Loucy (cell line): ENCODE data around the gene TSHZ2.

Experiments used
- EZH2phosphoT487 ChIP-seq: fragments of 200-600 bp; IDR thresholded peaks from 2 replicates; pipeline ENCODE4 v1.6.1; 2018; ENCODE audit warnings: antibody characterized with exemption, mild to moderate bottlenecking, moderate library complexity, borderline replicate concordance
- TF ChIP-seq, protein P1 (sequence below): fragments of 200-600 bp; sonication (generic); conservative IDR thresholded peaks from 2 replicates; pipeline ENCODE4 v1.5.1; 2014; ENCODE audit warnings: mild to moderate bottlenecking, antibody characterized with exemption, low read length

DNA sequence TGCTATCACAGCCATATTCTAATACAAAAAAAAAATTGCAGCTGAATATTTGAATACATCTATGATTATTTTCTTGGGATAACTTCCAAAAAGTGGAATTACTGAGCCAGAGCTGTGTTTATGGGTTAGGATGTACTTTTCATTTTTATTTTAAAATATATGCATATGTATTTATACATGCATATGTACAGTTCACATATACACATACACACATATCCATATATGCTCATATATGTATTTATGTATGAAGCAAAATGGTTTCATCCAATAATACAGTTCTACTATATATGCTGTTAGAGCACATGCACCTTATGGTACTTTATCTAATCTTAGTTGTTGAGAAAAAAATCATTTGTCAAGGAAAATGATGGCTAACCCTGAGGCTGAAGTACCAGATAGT, 54.9 kb downstream of the TSHZ2 start:
- TF ChIP-seq, protein P1, sequence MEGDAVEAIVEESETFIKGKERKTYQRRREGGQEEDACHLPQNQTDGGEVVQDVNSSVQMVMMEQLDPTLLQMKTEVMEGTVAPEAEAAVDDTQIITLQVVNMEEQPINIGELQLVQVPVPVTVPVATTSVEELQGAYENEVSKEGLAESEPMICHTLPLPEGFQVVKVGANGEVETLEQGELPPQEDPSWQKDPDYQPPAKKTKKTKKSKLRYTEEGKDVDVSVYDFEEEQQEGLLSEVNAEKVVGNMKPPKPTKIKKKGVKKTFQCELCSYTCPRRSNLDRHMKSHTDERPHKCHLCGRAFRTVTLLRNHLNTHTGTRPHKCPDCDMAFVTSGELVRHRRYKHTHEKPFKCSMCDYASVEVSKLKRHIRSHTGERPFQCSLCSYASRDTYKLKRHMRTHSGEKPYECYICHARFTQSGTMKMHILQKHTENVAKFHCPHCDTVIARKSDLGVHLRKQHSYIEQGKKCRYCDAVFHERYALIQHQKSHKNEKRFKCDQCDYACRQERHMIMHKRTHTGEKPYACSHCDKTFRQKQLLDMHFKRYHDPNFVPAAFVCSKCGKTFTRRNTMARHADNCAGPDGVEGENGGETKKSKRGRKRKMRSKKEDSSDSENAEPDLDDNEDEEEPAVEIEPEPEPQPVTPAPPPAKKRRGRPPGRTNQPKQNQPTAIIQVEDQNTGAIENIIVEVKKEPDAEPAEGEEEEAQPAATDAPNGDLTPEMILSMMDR, result no peak
- TF ChIP-seq EZH2phosphoT487, result no peak
